Astrocyte (in vitro differentiated cells and primary cell): Measurements from ENCODE around the gene PNPLA7. TPM values are rescaled to one million over a fixed set of nuclear protein-coding genes. Genes with fewer than 3 reads are reported as not detected.

Experiments
- DNase-seq: peaks from one replicate; pipeline ENCODE4 v3.0.0-alpha.2; 2010; ENCODE audit warnings: low read depth
- FAIRE-seq: peaks from 2 replicates; lab custom pipeline; 2011; peaks lifted over from hg19 to GRCh38; lab: Jason Lieb, UNC
- H2AFZ ChIP-seq: 2 replicates; pipeline ENCODE4 v1.6.0; 2012; ENCODE audit warnings: low read depth, low read length, inconsistent platforms
- H3K27ac ChIP-seq: 2 replicates; pipeline ENCODE4 v1.5.1; 2011; ENCODE audit warnings: low read depth, low read length, inconsistent platforms
- H3K27me3 ChIP-seq: 2 replicates; pipeline ENCODE4 v1.6.0; 2011; ENCODE audit warnings: low read length, inconsistent platforms; ENCODE audit not compliant: insufficient read depth
- H3K36me3 ChIP-seq: 2 replicates; pipeline ENCODE4 v1.5.1; 2011; ENCODE audit warnings: low read length, inconsistent platforms; ENCODE audit not compliant: insufficient read depth
- H3K4me1 ChIP-seq: 2 replicates; pipeline ENCODE4 v1.5.1; 2011; ENCODE audit warnings: low read length, inconsistent platforms; ENCODE audit not compliant: insufficient read depth
- H3K4me2 ChIP-seq: 2 replicates; pipeline ENCODE4 v1.6.0; 2012; ENCODE audit warnings: low read length, inconsistent platforms
- H3K4me3 ChIP-seq: 2 replicates; pipeline ENCODE4 v1.5.1; 2011; ENCODE audit warnings: low read depth, mild to moderate bottlenecking, low read length, inconsistent platforms; ENCODE audit not compliant: insufficient read depth
- H3K79me2 ChIP-seq: 2 replicates; pipeline ENCODE4 v1.6.0; 2012; ENCODE audit warnings: mild to moderate bottlenecking, low read length, inconsistent platforms; ENCODE audit not compliant: insufficient read depth
- H3K9ac ChIP-seq: 2 replicates; pipeline ENCODE4 v1.6.0; 2012; ENCODE audit warnings: mild to moderate bottlenecking, low read length, inconsistent platforms
- H3K9me3 ChIP-seq: 2 replicates; pipeline ENCODE4 v1.5.1; 2012; ENCODE audit warnings: low read depth, mild to moderate bottlenecking, low read length, inconsistent platforms; ENCODE audit not compliant: insufficient read depth
- H4K20me1 ChIP-seq: 2 replicates; pipeline ENCODE4 v1.6.0; 2012; ENCODE audit warnings: low read length, inconsistent platforms; ENCODE audit not compliant: insufficient read depth
- H3K27ac Mint-ChIP-seq: one replicate; pipeline ENCODE4 v1.8.0; 2021; ENCODE audit warnings: mild to moderate bottlenecking, mixed read lengths; ENCODE audit not compliant: unreplicated experiment
- H3K27me3 Mint-ChIP-seq: one replicate; pipeline ENCODE4 v1.8.0; 2021; ENCODE audit warnings: low read depth, mixed read lengths; ENCODE audit not compliant: unreplicated experiment
- H3K36me3 Mint-ChIP-seq: one replicate; pipeline ENCODE4 v1.8.0; 2021; ENCODE audit warnings: low read depth, mixed read lengths; ENCODE audit not compliant: unreplicated experiment
- H3K4me1 Mint-ChIP-seq: one replicate; pipeline ENCODE4 v1.8.0; 2021; ENCODE audit warnings: low read depth, mixed read lengths; ENCODE audit not compliant: unreplicated experiment
- H3K4me3 Mint-ChIP-seq: one replicate; pipeline ENCODE4 v1.8.0; 2021; ENCODE audit warnings: mild to moderate bottlenecking, moderate library complexity, mixed read lengths; ENCODE audit not compliant: unreplicated experiment
- H3K9me3 Mint-ChIP-seq: one replicate; pipeline ENCODE4 v1.8.0; 2021; ENCODE audit warnings: mild to moderate bottlenecking, mixed read lengths; ENCODE audit not compliant: unreplicated experiment
- CTCF ChIP-seq: IDR thresholded peaks from 2 replicates; pipeline ENCODE4 v1.5.1; 2011; ENCODE audit warnings: low read depth, mild to moderate bottlenecking, inconsistent platforms, low read length, moderate library complexity; ENCODE audit not compliant: insufficient read depth
- EZH2 ChIP-seq: IDR thresholded peaks from 2 replicates; pipeline ENCODE4 v1.6.1; 2012; ENCODE audit warnings: mild to moderate bottlenecking, low read length, inconsistent platforms; ENCODE audit not compliant: insufficient read depth
- total RNA-seq: library from RNA; stranded (reverse); gene quantifications from 2 replicates; pipeline ENCODE4 v1.2.1, GENCODE V29; 2021

Gene PNPLA7
- total RNA-seq, 1 donor from 2014 or later: 2.6 TPM

- Histone ChIP-seq H3K9me3 (no peaks in the 10 kb centered on the region), H3K27ac (no peak overlapping the region), H3K36me3 (no peaks in the 10 kb centered on the region), H3K27me3 (no peaks in the 10 kb centered on the region), H3K4me3 (no peak overlapping the region), H3K4me2 (no peak overlapping the region), H2AFZ (no peak overlapping the region), H4K20me1 (no peaks in the 10 kb centered on the region), H3K9ac (no peak overlapping the region), H3K4me1 (no peaks in the 10 kb centered on the region), H3K79me2 (no peaks in the 10 kb centered on the region)
- no peak overlapping the region for H3K4me3 Mint-ChIP-seq
- peaks cover 18% of the 10 kb centered on the region for H3K27me3 Mint-ChIP-seq
- DNase-seq (no peak), FAIRE-seq (no peak)
- H3K36me3 Mint-ChIP-seq: peaks cover 10% of the 10 kb centered on the region
- no peak overlapping the region for H3K27ac Mint-ChIP-seq
- peaks cover 7% of the 10 kb centered on the region for H3K9me3 Mint-ChIP-seq
- no peak for TF ChIP-seq EZH2
- no peak for TF ChIP-seq CTCF
- H3K4me1 Mint-ChIP-seq: no peaks in the 10 kb centered on the region
Observed at GRCh38 chr9:137494104-137494544, 56.1 kb downstream of the PNPLA7 start.

- TF ChIP-seq EZH2 (no peak), CTCF (no peak)
- peaks cover 7% of the 10 kb centered on the region for H3K36me3 Mint-ChIP-seq
- H3K27me3 Mint-ChIP-seq: peaks cover 14% of the 10 kb centered on the region
- H2AFZ ChIP-seq: no peak overlapping the region
- no peak overlapping the region for H3K27ac ChIP-seq
- no peaks in the 10 kb centered on the region for H3K9me3 ChIP-seq
- no peaks in the 10 kb centered on the region for H4K20me1 ChIP-seq
- H3K36me3 ChIP-seq: no peaks in the 10 kb centered on the region
- no peak overlapping the region for H3K4me2 ChIP-seq
- no peaks in the 10 kb centered on the region for H3K4me1 Mint-ChIP-seq
- H3K9me3 Mint-ChIP-seq: peaks cover 5% of the 10 kb centered on the region
- H3K4me3 Mint-ChIP-seq: no peak overlapping the region
- no peak for FAIRE-seq
- no peak overlapping the region for H3K27ac Mint-ChIP-seq
- no peaks in the 10 kb centered on the region for H3K27me3 ChIP-seq
- DNase-seq: no peak
- no peaks in the 10 kb centered on the region for H3K79me2 ChIP-seq
- H3K4me1 ChIP-seq: no peaks in the 10 kb centered on the region
- no peak overlapping the region for H3K9ac ChIP-seq
- H3K4me3 ChIP-seq: no peak overlapping the region
Observed at GRCh38 chr9:137493364-137494103, 56.7 kb downstream of the PNPLA7 start.
